ENCODE measurements around the gene AGMAT. TPM values are rescaled to one million over a fixed set of nuclear protein-coding genes. Genes with fewer than 3 reads are reported as not detected.
A peak's percentile ranks its signal among the peaks of the same experiment; 100 is the strongest.
"Not testable (repeated sequence)": the region's sequence is repeated elsewhere in the genome, so short reads cannot be mapped to it uniquely, and the experiment has no call there.

Gene AGMAT
- polyA plus RNA-seq, 1 donor = 51.9 TPM

DNA sequence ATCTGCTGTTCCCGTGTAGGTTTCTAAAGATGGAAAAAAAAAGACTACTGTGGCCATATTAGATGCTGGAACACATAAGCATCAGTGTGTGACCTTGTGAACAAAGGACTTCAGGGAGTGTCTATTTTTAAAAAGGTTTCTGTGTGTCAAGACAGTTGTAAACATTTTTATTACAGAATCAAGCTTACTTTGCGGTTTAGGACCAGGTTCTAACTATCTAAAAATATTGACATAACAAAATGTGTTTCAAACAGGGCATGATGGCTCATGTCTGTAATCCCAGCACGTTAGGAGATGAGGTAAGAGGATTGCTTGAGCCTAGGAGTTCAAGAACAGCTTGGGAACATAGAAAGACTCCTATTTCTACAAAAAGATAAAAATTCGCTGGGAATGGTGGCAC is 25.3 kb upstream of the AGMAT start:
- H3K4me3 ChIP-seq (ENCODE audit: low read length) = no peak overlapping the region
- no peaks in the 10 kb centered on the region for H3K36me3 ChIP-seq (ENCODE audit: control insufficient read depth, insufficient read depth, low read length)
- no peak overlapping the region for H3K27ac ChIP-seq (ENCODE audit: low read length)
- no peaks in the 10 kb centered on the region for H3K9me3 ChIP-seq (ENCODE audit: control insufficient read depth, low read depth, low read length)
- 40% methylated on average over 1 of the region's 4 CpGs for WGBS (ENCODE audit: insufficient coverage, low lambda C conversion rate)
- H3K4me1 ChIP-seq (ENCODE audit: control insufficient read depth, insufficient read depth, low read length) = peaks cover 10% of the 10 kb centered on the region
- H3K27me3 ChIP-seq (ENCODE audit: control insufficient read depth, insufficient read depth, low read length) = no peaks in the 10 kb centered on the region
- no peak for DNase-seq

DNA sequence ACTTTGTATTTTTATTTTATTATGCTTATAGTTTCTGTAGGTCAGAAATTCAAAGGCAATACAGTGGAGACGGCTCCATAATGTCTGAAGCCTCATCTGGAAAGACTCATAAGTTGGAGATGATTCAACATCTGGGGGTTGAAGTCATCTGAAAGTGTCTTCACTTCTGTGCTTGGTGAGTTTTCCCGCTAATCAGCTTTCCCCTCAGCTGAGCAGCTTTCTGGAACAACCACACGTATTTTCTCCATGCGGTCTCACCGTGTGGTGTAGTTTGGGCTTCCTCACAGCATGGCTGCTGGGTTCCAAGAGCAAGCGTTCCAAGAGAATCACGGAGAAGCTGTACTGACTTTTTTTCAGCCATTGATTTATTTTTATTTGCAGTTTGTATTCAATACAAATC is 24.8 kb upstream of the AGMAT start:
- H3K4me3 ChIP-seq (ENCODE audit: low read length) = no peak overlapping the region
- DNase-seq = no peak
- H3K27me3 ChIP-seq (ENCODE audit: control insufficient read depth, insufficient read depth, low read length) = no peaks in the 10 kb centered on the region
- WGBS (ENCODE audit: insufficient coverage, low lambda C conversion rate) = 93% methylated on average over 5 of the region's 7 CpGs
- H3K36me3 ChIP-seq (ENCODE audit: control insufficient read depth, insufficient read depth, low read length) = no peaks in the 10 kb centered on the region
- peaks cover 1% of the 10 kb centered on the region for H3K9me3 ChIP-seq (ENCODE audit: control insufficient read depth, low read depth, low read length)
- peaks cover 10% of the 10 kb centered on the region for H3K4me1 ChIP-seq (ENCODE audit: control insufficient read depth, insufficient read depth, low read length)
- H3K27ac ChIP-seq (ENCODE audit: low read length) = no peak overlapping the region

DNA sequence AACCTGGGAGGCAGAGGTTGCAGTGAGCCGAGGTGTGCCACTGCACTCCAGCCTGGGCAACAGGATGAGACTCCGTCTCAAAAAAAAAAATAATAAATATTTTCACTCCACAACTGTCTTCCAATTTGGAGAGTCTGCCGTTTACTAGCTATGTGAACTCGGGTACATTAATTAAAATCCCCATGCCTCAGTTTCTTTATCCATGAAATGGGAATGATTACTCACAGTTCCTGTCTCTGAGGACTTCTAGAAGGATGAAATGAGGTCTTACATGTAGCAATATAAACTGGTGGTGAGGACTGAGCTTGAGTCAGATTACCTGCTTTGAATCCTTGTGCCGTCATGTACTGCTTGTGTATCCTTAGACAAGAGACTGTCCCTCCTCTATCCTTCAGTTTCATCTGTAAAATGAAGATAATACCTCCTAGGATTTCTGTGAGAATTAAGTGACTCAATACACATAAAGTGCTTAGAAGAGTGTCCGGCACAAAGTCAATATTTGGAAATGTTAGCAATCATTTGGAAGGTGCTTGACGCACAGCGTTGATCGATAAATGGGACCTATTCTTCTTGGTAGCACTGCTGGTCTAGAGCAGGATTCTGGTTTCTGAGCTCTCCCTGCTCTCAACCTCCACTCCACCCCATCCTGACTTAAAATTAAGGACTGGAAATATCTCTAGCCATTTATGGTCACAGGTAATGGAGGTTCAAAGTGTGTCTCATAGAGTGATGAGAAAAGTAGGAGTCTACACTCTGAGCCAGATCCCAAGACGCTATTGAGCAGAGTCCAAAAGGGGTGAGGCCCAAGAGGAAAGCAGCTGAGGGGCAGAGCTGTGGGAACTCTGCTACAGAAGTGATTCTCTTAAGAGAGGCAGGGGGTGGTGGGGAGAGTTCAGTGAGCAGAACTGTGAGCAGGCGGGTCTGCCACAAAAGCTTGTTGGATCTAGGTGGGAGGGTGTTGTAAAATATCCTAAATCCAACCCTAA is 20.8 kb upstream of the AGMAT start:
- Histone ChIP-seq H3K9me3 (ENCODE audit: control insufficient read depth, low read depth, low read length) (peaks cover 12% of the 10 kb centered on the region), H3K27me3 (ENCODE audit: control insufficient read depth, insufficient read depth, low read length) (no peaks in the 10 kb centered on the region), H3K36me3 (ENCODE audit: control insufficient read depth, insufficient read depth, low read length) (no peaks in the 10 kb centered on the region), H3K4me3 (ENCODE audit: low read length) (no peak overlapping the region), H3K4me1 (ENCODE audit: control insufficient read depth, insufficient read depth, low read length) (peaks cover 28% of the 10 kb centered on the region), H3K27ac (ENCODE audit: low read length) (peak overlapping the region; percentile 73)
- no CpG with 5 or more reads among the region's 11 CpGs for WGBS (ENCODE audit: insufficient coverage, low lambda C conversion rate)
- DNase-seq = peak; percentile 83 to 93

GRCh38 chr1:15604400-15604799 is 19.5 kb upstream of the AGMAT start:
- Histone ChIP-seq H3K9me3 (ENCODE audit: control insufficient read depth, low read depth, low read length) (peaks cover 12% of the 10 kb centered on the region), H3K4me1 (ENCODE audit: control insufficient read depth, insufficient read depth, low read length) (peaks cover 28% of the 10 kb centered on the region)
- H3K27me3 ChIP-seq (ENCODE audit: control insufficient read depth, insufficient read depth, low read length); H3K27ac ChIP-seq (ENCODE audit: low read length); H3K4me3 ChIP-seq (ENCODE audit: low read length); H3K36me3 ChIP-seq (ENCODE audit: control insufficient read depth, insufficient read depth, low read length): not testable (repeated sequence)
- no CpG with 5 or more reads among the region's 21 CpGs for WGBS (ENCODE audit: insufficient coverage, low lambda C conversion rate)
- DNase-seq = peak in 1 of 2 donors; percentile 25

DNA sequence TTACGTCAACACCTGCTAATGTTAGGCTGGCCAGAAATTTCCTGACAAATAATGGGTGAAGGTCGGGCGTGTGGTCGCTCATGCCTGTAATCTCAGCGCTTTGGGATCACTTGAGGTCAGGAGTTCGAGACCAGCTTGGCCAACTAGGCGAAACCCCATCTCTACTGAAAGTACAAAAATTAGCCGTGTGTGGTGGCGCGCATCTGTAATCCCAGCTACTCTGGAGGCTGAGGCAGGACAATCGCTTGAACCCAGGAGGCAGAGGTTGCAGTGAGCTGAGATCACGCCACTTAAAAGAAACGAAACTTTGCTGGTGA is 19.1 kb upstream of the AGMAT start:
- no CpG with 5 or more reads among the region's 13 CpGs for WGBS (ENCODE audit: insufficient coverage, low lambda C conversion rate)
- peak overlapping the region; percentile 99 for H3K4me3 ChIP-seq (ENCODE audit: low read length)
- peak overlapping the region; percentile 96 for H3K27ac ChIP-seq (ENCODE audit: low read length)
- peaks cover 12% of the 10 kb centered on the region for H3K9me3 ChIP-seq (ENCODE audit: control insufficient read depth, low read depth, low read length)
- not testable (repeated sequence) for H3K36me3 ChIP-seq (ENCODE audit: control insufficient read depth, insufficient read depth, low read length); DNase-seq; H3K27me3 ChIP-seq (ENCODE audit: control insufficient read depth, insufficient read depth, low read length)
- peaks cover 28% of the 10 kb centered on the region for H3K4me1 ChIP-seq (ENCODE audit: control insufficient read depth, insufficient read depth, low read length)

DNA sequence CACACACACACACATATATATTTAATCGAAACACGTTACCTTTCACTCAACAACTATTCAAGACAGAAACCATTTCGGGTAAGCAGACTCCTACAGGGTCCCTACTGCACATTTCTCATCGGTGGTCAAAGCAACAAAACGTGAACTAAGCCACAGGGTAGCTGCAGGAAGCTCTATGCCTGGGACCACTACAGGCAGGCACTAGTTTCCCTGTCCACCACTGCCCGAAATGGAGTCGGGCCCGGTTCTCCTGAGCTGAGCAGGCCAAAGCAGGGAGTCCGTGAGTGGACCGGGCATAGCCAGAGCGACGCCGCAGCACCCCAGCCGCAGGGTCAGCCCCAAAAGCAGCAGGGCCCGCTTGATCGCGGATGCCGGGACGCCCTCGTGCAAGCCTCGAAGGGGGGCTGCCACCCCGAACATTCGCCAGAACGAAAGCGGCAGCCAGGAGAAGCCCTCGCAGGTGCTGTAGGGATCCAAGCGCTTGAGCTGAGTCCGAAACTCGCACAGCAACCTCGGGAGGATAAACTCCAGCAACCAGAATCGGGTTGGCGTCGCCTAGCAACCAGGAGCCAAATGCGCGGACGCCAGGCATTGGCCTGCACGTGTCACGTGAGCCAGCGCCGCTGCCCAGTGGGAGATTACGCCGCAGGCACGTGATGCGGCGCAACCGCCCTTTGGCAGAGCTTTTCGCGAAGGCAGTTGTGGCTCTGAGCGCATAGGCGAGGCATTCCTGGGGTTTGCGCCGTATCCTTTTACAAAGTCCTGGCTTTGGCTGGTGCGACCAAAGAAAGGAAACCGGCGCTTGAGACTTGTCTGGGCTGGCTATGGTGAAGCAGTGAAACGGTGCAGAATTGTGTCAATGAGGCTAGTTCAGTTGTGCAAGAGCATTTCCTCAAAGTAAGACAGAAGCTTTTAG is 18.5 kb upstream of the AGMAT start:
- peak; percentile 97 to 98 for DNase-seq
- H3K27ac ChIP-seq (ENCODE audit: low read length) = peak overlapping the region; percentile 96
- H3K36me3 ChIP-seq (ENCODE audit: control insufficient read depth, insufficient read depth, low read length) = no peaks in the 10 kb centered on the region
- H3K27me3 ChIP-seq (ENCODE audit: control insufficient read depth, insufficient read depth, low read length) = no peaks in the 10 kb centered on the region
- H3K9me3 ChIP-seq (ENCODE audit: control insufficient read depth, low read depth, low read length) = peaks cover 12% of the 10 kb centered on the region
- H3K4me1 ChIP-seq (ENCODE audit: control insufficient read depth, insufficient read depth, low read length) = peaks cover 28% of the 10 kb centered on the region
- WGBS (ENCODE audit: insufficient coverage, low lambda C conversion rate) = no CpG with 5 or more reads among the region's 56 CpGs
- H3K4me3 ChIP-seq (ENCODE audit: low read length) = peak overlapping the region; percentile 99

- Histone ChIP-seq H3K4me1 (ENCODE audit: control insufficient read depth, insufficient read depth, low read length) (peaks cover 15% of the 10 kb centered on the region), H3K9me3 (ENCODE audit: control insufficient read depth, low read depth, low read length) (peaks cover 3% of the 10 kb centered on the region), H3K4me3 (ENCODE audit: low read length) (no peak overlapping the region), H3K27me3 (ENCODE audit: control insufficient read depth, insufficient read depth, low read length) (no peaks in the 10 kb centered on the region), H3K36me3 (ENCODE audit: control insufficient read depth, insufficient read depth, low read length) (no peaks in the 10 kb centered on the region), H3K27ac (ENCODE audit: low read length) (no peak overlapping the region)
- no peak for DNase-seq
- 100% methylated on average over 1 of the region's 2 CpGs for WGBS (ENCODE audit: insufficient coverage, low lambda C conversion rate)
Measured at GRCh38 chr1:15598436-15598835, 13.6 kb upstream of the AGMAT start.

GRCh38 chr1:15595809-15596617 is 11.2 kb upstream of the AGMAT start:
- Histone ChIP-seq H3K36me3 (ENCODE audit: control insufficient read depth, insufficient read depth, low read length) (no peaks in the 10 kb centered on the region), H3K27me3 (ENCODE audit: control insufficient read depth, insufficient read depth, low read length) (no peaks in the 10 kb centered on the region), H3K9me3 (ENCODE audit: control insufficient read depth, low read depth, low read length) (no peaks in the 10 kb centered on the region), H3K4me3 (ENCODE audit: low read length) (no peak overlapping the region), H3K27ac (ENCODE audit: low read length) (no peak overlapping the region), H3K4me1 (ENCODE audit: control insufficient read depth, insufficient read depth, low read length) (peaks cover under 1% of the 10 kb centered on the region)
- no peak for DNase-seq
- no CpG with 5 or more reads among the region's 5 CpGs for WGBS (ENCODE audit: insufficient coverage, low lambda C conversion rate)

- Histone ChIP-seq H3K4me3 (ENCODE audit: low read length) (no peak overlapping the region), H3K27me3 (ENCODE audit: control insufficient read depth, insufficient read depth, low read length) (no peaks in the 10 kb centered on the region), H3K36me3 (ENCODE audit: control insufficient read depth, insufficient read depth, low read length) (no peaks in the 10 kb centered on the region), H3K27ac (ENCODE audit: low read length) (no peak overlapping the region), H3K4me1 (ENCODE audit: control insufficient read depth, insufficient read depth, low read length) (no peaks in the 10 kb centered on the region), H3K9me3 (ENCODE audit: control insufficient read depth, low read depth, low read length) (no peaks in the 10 kb centered on the region)
- WGBS (ENCODE audit: insufficient coverage, low lambda C conversion rate) = no CpG with 5 or more reads among the region's 5 CpGs
- no peak for DNase-seq
Measured at GRCh38 chr1:15592285-15592684, 7.4 kb upstream of the AGMAT start.

Measured in large intestine (tissue), 3 donors.